ENCODE data around the gene NARF.

DNA sequence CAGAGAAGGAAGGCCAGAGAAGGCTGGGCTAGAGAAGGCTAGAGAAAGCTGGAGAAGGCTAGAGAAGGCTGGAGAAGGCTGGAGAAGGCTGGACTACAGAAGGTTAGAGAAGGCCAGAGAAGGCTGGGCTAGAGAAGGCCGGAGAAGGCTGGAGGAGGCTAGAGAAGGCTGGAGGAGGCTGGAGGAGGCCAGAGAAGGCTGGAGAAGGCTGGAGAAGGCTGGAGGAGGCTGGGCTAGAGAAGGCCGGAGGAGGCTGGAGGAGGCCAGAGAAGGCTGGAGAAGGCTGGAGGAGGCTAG, 33.7 kb upstream of the NARF start:
- TF ChIP-seq POLR2AphosphoS5 (IDR thresholded peaks at IDR 0.05; ENCODE audit: low read depth, low read length) = no peak
- TF ChIP-seq, protein P1, sequence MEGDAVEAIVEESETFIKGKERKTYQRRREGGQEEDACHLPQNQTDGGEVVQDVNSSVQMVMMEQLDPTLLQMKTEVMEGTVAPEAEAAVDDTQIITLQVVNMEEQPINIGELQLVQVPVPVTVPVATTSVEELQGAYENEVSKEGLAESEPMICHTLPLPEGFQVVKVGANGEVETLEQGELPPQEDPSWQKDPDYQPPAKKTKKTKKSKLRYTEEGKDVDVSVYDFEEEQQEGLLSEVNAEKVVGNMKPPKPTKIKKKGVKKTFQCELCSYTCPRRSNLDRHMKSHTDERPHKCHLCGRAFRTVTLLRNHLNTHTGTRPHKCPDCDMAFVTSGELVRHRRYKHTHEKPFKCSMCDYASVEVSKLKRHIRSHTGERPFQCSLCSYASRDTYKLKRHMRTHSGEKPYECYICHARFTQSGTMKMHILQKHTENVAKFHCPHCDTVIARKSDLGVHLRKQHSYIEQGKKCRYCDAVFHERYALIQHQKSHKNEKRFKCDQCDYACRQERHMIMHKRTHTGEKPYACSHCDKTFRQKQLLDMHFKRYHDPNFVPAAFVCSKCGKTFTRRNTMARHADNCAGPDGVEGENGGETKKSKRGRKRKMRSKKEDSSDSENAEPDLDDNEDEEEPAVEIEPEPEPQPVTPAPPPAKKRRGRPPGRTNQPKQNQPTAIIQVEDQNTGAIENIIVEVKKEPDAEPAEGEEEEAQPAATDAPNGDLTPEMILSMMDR (IDR thresholded peaks at IDR 0.05) = no peak
